ENCODE data around the gene BANF1.
"Not testable (repeated sequence)": the region's sequence is repeated elsewhere in the genome, so short reads cannot be mapped to it uniquely, and the experiment has no call there.

Gene BANF1

GRCh38 chr11:66011239-66011784 is 9.0 kb downstream of the BANF1 start:
- DNase-seq (ENCODE audit: low read depth) = no peak

GRCh38 chr11:66011785-66012303 is 9.5 kb downstream of the BANF1 start, which contains the start of gene CST6:
Gene CST6, plus strand, starts transcription at chr11:66012008. Its CDS starts 37 bp downstream, at chr11:66012045.
- no peak for DNase-seq (ENCODE audit: low read depth)

GRCh38 chr11:66012371-66012945 is 10.2 kb downstream of the BANF1 start:
- DNase-seq (ENCODE audit: low read depth) = no peak

GRCh38 chr11:66012946-66013761 is 10.9 kb downstream of the BANF1 start:
- no peak for DNase-seq (ENCODE audit: low read depth)

- no peak for DNase-seq (ENCODE audit: low read depth)
These were observed 11.4 kb downstream of the BANF1 start for GRCh38 chr11:66013762-66014100.

- DNase-seq (ENCODE audit: low read depth) = no peak
These were observed 12.6 kb downstream of the BANF1 start for GRCh38 chr11:66014804-66015453.

GRCh38 chr11:66015454-66015881 is 13.2 kb downstream of the BANF1 start:
- DNase-seq (ENCODE audit: low read depth) = no peak

GRCh38 chr11:66015936-66016792 is 13.9 kb downstream of the BANF1 start:
- no peak for DNase-seq (ENCODE audit: low read depth)

GRCh38 chr11:66016793-66017177 is 14.5 kb downstream of the BANF1 start:
- no peak for DNase-seq (ENCODE audit: low read depth)

GRCh38 chr11:66017321-66017720 is 15.0 kb downstream of the BANF1 start:
- no peak for DNase-seq (ENCODE audit: low read depth)

- DNase-seq (ENCODE audit: low read depth) = no peak
These were observed 17.9 kb downstream of the BANF1 start for GRCh38 chr11:66020212-66020611.

GRCh38 chr11:66020618-66021357 is 18.5 kb downstream of the BANF1 start:
- DNase-seq (ENCODE audit: low read depth) = no peak

- peak; percentile 70 for DNase-seq (ENCODE audit: low read depth)
These were observed 20.3 kb downstream of the BANF1 start for GRCh38 chr11:66022401-66023185.

- not testable (repeated sequence) for DNase-seq (ENCODE audit: low read depth)
These were observed 20.8 kb downstream of the BANF1 start for GRCh38 chr11:66023186-66023440.

- DNase-seq (ENCODE audit: low read depth) = no peak
These were observed 23.8 kb downstream of the BANF1 start, which contains the start of gene CATSPER1 for GRCh38 chr11:66026017-66026529. Gene CATSPER1, minus strand, starts transcription at chr11:66026479. Its CDS starts 100 bp downstream, at chr11:66026379.

- no peak for DNase-seq (ENCODE audit: low read depth)
These were observed 30.8 kb downstream of the BANF1 start for GRCh38 chr11:66032957-66033735.

GRCh38 chr11:66035653-66036333 is 33.5 kb downstream of the BANF1 start:
- no peak for DNase-seq (ENCODE audit: low read depth)

GRCh38 chr11:66036334-66036710 is 34.0 kb downstream of the BANF1 start:
- DNase-seq (ENCODE audit: low read depth) = no peak

- no peak for DNase-seq (ENCODE audit: low read depth)
These were observed 35.0 kb downstream of the BANF1 start for GRCh38 chr11:66037327-66037726.
